AG04449 (cell line): ENCODE results near the gene FUCA2.
A peak's percentile ranks its signal among the peaks of the same experiment; 100 is the strongest.

Experiments used
- CTCF ChIA-PET: fragments of 350-600 bp; formaldehyde crosslinking; extraction: SDS; loops from one replicate; lab custom pipeline; 2021; ENCODE audit warnings: antibody characterized with exemption; lab: Yijun Ruan, JAX
- POLR2A ChIA-PET: fragments of 400-600, 350-600 bp; formaldehyde crosslinking; extraction: SDS; loops from one replicate; lab custom pipeline; 2020; ENCODE audit warnings: antibody characterized with exemption, inconsistent platforms; lab: Yijun Ruan, JAX
- DNase-seq: peaks from one replicate; pipeline ENCODE4 v3.0.0-alpha.2; 2010; ENCODE audit warnings: low read depth, low spot score
- H3K4me3 ChIP-seq: 2 replicates; pipeline ENCODE4 v1.5.1; 2011; ENCODE audit warnings: low read depth, mild to moderate bottlenecking, control low read depth, low read length
- CTCF ChIP-seq: IDR thresholded peaks from one replicate; pipeline ENCODE4 v1.5.1; 2011; ENCODE audit warnings: mild to moderate bottlenecking, moderate library complexity, low read length, control low read depth, inconsistent platforms; ENCODE audit not compliant: insufficient read depth; ENCODE audit errors: missing control alignments

The FUCA2 gene

GRCh38 chr6:143529095-143529494 is 17.6 kb upstream of the FUCA2 start:
- ChIA-PET CTCF (interaction anchor here (0.8 to 1.3 kb wide), 2 partner anchors 10 to 16 kb away, joined by 3 to 4 read pairs; no protein-coding TSS in a partner anchor), POLR2A (no interaction called here)
- DNase-seq = no peak
- H3K4me3 ChIP-seq = no peak overlapping the region
- TF ChIP-seq CTCF = peak; percentile 20

- no peak for DNase-seq
- ChIA-PET CTCF (interaction anchor here (0.8 to 1.3 kb wide), 2 partner anchors 9 to 15 kb away, joined by 3 to 4 read pairs; no protein-coding TSS in a partner anchor), POLR2A (no interaction called here)
- TF ChIP-seq CTCF = no peak
- H3K4me3 ChIP-seq = no peak overlapping the region
Measured at GRCh38 chr6:143528164-143528811, 16.8 kb upstream of the FUCA2 start.

- ChIA-PET CTCF (no interaction called here), POLR2A (no interaction called here)
- H3K4me3 ChIP-seq = no peak overlapping the region
- TF ChIP-seq CTCF = no peak
- DNase-seq = no peak
Measured at GRCh38 chr6:143527677-143528076, 16.2 kb upstream of the FUCA2 start.

GRCh38 chr6:143525356-143525755 is 13.8 kb upstream of the FUCA2 start:
- no peak for TF ChIP-seq CTCF
- POLR2A ChIA-PET = no interaction called here
- DNase-seq = no peak
- no peak overlapping the region for H3K4me3 ChIP-seq
- CTCF ChIA-PET = interaction anchor here (1.8 to 2.6 kb wide), 2 partner anchors 10 to 12 kb away, joined by 6 to 9 read pairs; no protein-coding TSS in a partner anchor

GRCh38 chr6:143522039-143522600 is 10.6 kb upstream of the FUCA2 start:
- no peak for DNase-seq
- ChIA-PET CTCF (interaction anchor here (1.3 to 2.1 kb wide), 2 partner anchors 9 to 10 kb away, joined by 4 to 9 read pairs; partner anchors contain the start of gene FUCA2), POLR2A (no interaction called here)
- no peak for TF ChIP-seq CTCF
- H3K4me3 ChIP-seq = no peak overlapping the region

- POLR2A ChIA-PET = no interaction called here
- no peak overlapping the region for H3K4me3 ChIP-seq
- CTCF ChIA-PET = no interaction called here
- DNase-seq = no peak
- TF ChIP-seq CTCF = no peak
Measured at GRCh38 chr6:143517447-143517773, 5.9 kb upstream of the FUCA2 start.
